IPS-15b (cell line): ENCODE data around the gene TSPAN6.

Experiments used
- H3K27me3 ChIP-seq: one replicate; pipeline ENCODE4 v1.6.1; 2013; ENCODE audit warnings: low read length; ENCODE audit not compliant: control insufficient read depth, insufficient read depth
- H3K36me3 ChIP-seq: one replicate; pipeline ENCODE4 v1.6.1; 2013; ENCODE audit warnings: low read length; ENCODE audit not compliant: control insufficient read depth, insufficient read depth
- H3K4me1 ChIP-seq: one replicate; pipeline ENCODE4 v1.6.1; 2013; ENCODE audit warnings: mild to moderate bottlenecking, low read length; ENCODE audit not compliant: control insufficient read depth, insufficient read depth
- H3K4me3 ChIP-seq: one replicate; pipeline ENCODE4 v1.5.1; 2013; ENCODE audit warnings: low read depth, low read length
- H3K9ac ChIP-seq: one replicate; pipeline ENCODE4 v1.6.1; 2013; ENCODE audit warnings: low read depth, mild to moderate bottlenecking, low read length
- H3K9me3 ChIP-seq: one replicate; pipeline ENCODE4 v1.6.1; 2013; ENCODE audit warnings: mild to moderate bottlenecking, low read length; ENCODE audit not compliant: control insufficient read depth, insufficient read depth

Gene TSPAN6

DNA sequence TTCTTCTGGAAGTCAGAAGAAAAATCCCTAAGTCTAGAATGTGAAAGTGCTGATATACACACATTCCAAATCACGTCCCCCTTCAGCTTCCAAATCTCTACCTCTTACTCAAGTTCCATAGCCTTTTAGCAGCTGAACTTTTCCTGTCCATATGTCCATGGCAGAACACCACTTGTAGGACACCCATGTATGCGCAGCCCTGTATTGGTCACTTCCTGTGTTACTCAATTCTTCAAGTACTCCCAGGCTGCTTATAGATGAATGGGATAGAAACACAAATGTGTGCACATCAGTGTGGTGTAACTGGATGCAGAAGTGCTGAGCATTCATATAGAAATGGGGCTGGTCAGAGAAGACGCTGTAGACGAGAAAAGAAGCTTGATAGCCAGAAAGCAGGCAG lies 26.2 kb upstream of the TSPAN6 start:
- H3K36me3 ChIP-seq = no peaks in the 10 kb centered on the region
- no peaks in the 10 kb centered on the region for H3K4me1 ChIP-seq
- H3K27me3 ChIP-seq = no peaks in the 10 kb centered on the region
- H3K9ac ChIP-seq = no peak overlapping the region
- no peaks in the 10 kb centered on the region for H3K9me3 ChIP-seq
- H3K4me3 ChIP-seq = no peak overlapping the region

DNA sequence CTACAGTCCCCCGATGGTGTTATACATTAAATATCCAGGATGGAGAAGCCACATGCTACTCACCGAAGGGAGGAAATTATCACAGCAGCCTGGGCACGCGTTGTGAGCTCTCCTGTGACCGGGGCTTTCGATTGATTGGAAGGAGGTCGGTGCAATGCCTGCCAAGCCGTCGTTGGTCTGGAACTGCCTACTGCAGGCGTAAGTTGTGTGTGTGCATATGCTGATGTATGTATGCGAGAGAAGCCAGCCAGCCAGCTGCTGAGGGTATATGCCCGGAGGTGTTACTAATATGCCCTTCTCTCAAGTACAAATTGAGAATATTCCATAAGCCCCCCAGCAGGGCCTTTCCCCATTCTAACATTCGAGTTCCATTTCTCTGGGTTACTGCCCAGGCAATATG lies 25.6 kb upstream of the TSPAN6 start:
- H3K4me3 ChIP-seq = no peak overlapping the region
- H3K4me1 ChIP-seq = no peaks in the 10 kb centered on the region
- no peaks in the 10 kb centered on the region for H3K36me3 ChIP-seq
- H3K9ac ChIP-seq = no peak overlapping the region
- H3K9me3 ChIP-seq = no peaks in the 10 kb centered on the region
- H3K27me3 ChIP-seq = no peaks in the 10 kb centered on the region

DNA sequence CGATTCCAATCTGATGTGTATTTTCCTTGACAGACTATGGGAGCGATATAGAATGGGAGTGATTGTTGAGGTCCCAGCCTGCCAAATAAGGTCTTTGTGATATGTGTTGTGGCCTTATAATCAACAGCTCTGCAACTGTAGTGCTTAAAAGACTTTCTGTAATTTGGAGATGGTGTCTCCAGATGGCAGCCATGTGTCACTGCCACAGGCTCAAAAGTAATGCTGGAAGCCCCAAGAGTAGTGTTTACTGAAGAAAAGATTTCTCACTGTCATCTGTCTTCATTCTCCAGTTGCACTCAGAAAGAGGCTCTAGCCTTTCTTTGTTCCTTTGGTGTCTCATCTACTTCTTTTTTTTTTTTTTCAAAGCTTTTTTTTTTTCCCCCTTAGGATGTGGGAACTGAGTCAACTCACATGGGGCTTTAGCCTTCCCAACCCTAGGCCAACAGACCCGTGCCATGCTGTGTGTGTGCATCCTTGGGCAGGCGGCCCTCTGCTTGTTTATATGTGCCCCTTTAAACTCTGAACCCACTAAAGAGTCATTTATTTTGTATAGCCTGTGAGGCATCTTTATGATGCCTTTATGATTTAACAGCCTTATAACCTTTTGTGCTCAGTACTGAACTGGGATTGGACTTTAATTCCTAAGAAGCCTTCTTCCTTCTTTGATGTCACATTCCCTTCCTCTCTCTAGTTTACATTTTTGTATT lies 23.0 kb upstream of the TSPAN6 start:
- H3K4me3 ChIP-seq = no peak overlapping the region
- no peaks in the 10 kb centered on the region for H3K9me3 ChIP-seq
- H3K9ac ChIP-seq = no peak overlapping the region
- H3K36me3 ChIP-seq = no peaks in the 10 kb centered on the region
- no peaks in the 10 kb centered on the region for H3K27me3 ChIP-seq
- H3K4me1 ChIP-seq = no peaks in the 10 kb centered on the region

DNA sequence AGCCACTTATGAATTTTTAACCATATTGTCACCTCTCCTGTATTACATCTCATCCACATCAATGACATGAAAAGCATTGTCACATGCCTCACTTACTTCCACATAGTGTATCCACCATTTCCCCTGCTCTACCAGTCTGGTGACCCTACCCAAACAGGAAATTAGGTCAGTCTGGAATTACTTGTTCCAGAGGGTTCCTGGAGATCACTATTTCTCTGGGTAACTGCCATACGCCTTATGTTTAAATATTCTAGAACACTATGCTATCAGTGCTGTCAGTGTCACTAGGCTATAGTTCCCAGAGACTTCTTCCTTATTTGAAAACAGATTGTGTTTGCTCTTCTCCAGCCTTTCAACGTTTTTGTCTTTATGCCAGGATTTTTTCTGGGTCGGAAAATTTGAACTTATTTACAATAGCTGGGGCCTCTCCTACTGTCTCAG lies 22.4 kb upstream of the TSPAN6 start:
- Histone ChIP-seq H3K9me3 (no peaks in the 10 kb centered on the region), H3K4me3 (no peak overlapping the region), H3K4me1 (peaks cover 2% of the 10 kb centered on the region), H3K36me3 (no peaks in the 10 kb centered on the region), H3K27me3 (no peaks in the 10 kb centered on the region), H3K9ac (no peak overlapping the region)

DNA sequence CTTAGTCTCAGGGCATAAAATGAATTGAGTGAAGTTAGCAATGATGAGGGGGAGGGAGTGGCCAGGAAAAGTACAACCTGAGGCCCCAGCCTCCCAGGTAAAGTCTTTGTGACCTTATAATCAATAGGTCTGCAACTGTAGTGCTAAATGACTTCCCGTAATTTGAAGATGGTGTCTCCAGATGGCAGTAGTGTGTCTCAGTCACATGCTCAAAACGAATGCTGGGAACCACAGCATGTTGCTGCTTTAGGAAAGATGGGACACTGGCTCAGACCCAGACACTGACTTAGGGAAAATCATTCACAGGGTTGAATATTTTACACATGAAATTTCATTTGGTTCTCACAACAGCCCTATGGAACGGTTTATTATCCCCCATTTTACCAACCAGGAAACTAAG lies 17.7 kb upstream of the TSPAN6 start:
- no peaks in the 10 kb centered on the region for H3K36me3 ChIP-seq
- H3K9ac ChIP-seq = no peak overlapping the region
- H3K27me3 ChIP-seq = no peaks in the 10 kb centered on the region
- peaks cover 10% of the 10 kb centered on the region for H3K4me1 ChIP-seq
- H3K9me3 ChIP-seq = no peaks in the 10 kb centered on the region
- H3K4me3 ChIP-seq = no peak overlapping the region

DNA sequence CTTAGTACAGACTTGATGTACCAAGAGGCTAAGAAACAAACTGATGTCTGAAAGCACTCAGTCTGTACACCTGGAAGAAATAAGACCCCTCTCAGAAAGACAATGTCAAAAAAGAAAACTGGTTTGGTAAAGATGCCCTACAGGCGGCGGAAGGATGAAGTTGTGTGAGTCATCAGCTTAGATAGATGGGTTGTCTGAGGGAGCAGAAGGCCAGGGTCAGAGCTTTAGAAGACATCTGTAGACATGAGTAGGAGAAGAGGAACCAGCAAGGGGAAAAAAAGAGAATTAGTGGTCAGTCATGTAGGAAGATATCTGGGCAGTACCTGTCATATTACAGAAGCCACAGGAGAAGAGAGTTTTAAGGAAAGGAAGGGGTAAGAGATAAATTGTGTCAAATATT lies 15.7 kb upstream of the TSPAN6 start:
- no peaks in the 10 kb centered on the region for H3K9me3 ChIP-seq
- H3K36me3 ChIP-seq = no peaks in the 10 kb centered on the region
- no peak overlapping the region for H3K9ac ChIP-seq
- no peaks in the 10 kb centered on the region for H3K27me3 ChIP-seq
- H3K4me1 ChIP-seq = peaks cover 10% of the 10 kb centered on the region
- no peak overlapping the region for H3K4me3 ChIP-seq

DNA sequence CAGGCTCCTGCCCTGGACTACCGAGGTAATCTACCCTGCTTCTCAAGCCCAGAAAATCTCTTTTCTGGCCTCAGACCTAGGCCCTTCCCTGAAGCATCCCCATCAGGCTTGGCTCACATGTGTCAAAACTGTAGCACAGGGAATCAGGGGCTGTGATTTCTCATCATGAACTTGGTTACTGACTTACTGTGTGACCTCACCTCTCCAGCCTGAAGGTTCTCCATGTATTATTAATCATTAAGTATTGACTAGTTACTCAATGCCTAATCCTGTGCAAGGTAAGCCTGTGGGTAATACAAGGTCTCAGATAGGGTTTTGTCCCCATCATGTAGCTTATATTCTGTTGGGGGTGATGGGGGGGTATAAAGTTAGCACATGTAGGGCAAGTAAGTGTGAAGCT lies 14.2 kb upstream of the TSPAN6 start:
- Histone ChIP-seq H3K9ac (no peak overlapping the region), H3K9me3 (no peaks in the 10 kb centered on the region), H3K4me1 (peaks cover 12% of the 10 kb centered on the region), H3K36me3 (no peaks in the 10 kb centered on the region), H3K4me3 (no peak overlapping the region), H3K27me3 (no peaks in the 10 kb centered on the region)

DNA sequence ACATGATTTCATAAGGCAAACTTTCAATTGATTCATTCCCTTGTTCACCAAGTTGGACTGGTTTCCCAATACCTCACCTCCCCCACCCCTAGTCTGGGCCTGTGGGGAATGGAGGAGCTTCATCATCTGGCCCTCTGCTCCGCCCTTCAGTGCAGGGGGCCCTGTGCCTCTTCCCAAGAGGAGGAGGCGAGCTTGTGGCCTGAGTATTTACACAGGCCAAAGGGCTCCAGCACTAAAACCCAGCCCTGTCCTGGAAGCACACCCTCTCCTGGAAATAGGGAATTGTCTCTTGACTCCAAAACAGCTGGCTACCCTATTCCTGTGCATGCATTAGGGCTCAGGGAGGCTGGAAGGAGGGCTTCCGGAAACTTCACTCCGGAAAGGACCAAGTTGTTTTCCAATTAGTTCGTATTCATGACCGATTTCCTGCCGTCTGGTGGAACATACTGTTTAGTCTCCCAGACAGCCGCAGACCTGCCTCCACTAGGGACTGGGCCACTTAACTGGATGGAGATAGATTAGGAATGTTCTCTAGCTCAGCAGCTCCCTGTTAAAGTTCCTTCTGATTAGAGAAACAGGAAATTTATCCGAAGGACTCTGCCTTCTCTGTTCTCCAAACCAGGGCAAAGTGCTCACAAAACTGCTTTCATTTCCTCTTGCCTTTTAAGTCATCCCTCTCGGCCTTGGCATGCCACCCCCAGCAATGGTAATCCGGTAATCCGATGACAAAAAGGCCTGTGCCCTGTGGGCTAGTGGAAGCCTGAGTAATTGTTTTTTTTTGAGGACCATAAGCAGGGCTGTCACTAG lies 13.1 kb upstream of the TSPAN6 start:
- Histone ChIP-seq H3K4me1 (peaks cover 12% of the 10 kb centered on the region), H3K27me3 (no peaks in the 10 kb centered on the region), H3K36me3 (no peaks in the 10 kb centered on the region), H3K9ac (no peak overlapping the region), H3K9me3 (no peaks in the 10 kb centered on the region), H3K4me3 (no peak overlapping the region)

DNA sequence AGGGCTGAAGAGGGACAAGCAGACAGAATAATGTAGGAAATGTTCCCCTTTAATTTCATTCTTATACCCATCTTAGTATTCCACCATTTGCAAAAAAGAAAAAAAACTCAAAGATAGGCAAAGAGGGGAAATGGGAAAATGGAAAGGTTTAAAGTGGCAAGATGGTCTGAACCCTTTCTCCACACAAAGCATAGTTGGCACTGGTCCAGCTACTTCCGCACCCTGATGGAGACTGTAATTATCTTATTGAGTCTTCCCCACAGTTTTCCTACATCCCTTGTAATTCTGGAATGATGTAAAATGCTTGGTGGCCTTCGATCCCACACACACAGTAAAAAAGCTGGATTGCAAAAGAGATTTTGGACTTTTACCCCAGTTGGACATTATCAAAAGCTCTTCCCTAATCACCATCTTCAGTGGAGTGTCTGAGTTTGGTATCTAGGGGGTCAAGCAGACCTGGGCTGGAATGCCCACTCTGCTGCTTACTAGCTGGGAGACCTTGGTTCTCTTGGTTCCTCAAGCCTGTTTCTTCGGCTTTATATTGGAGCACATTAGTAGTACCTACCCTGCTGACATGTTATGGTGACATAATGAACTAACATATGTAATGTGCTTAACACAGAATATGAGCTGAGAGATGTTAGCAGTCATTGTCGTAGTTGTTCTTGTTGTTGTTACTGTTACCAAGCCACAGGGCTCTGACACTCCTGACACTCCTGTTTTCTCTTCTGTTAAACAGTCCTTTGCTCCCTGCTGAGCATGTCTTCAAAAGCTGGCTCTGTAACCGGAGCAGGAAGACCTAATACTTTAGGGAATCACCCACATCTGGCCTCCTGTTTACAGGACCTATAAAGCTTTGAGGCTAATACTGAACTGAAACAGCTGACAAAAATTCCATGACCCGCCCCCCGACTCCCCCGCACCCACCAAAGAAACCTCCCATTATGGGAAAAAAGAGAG lies 12.1 kb upstream of the TSPAN6 start:
- Histone ChIP-seq H3K9me3 (no peaks in the 10 kb centered on the region), H3K27me3 (no peaks in the 10 kb centered on the region), H3K4me3 (no peak overlapping the region), H3K4me1 (peaks cover 10% of the 10 kb centered on the region), H3K9ac (no peak overlapping the region), H3K36me3 (no peaks in the 10 kb centered on the region)

DNA sequence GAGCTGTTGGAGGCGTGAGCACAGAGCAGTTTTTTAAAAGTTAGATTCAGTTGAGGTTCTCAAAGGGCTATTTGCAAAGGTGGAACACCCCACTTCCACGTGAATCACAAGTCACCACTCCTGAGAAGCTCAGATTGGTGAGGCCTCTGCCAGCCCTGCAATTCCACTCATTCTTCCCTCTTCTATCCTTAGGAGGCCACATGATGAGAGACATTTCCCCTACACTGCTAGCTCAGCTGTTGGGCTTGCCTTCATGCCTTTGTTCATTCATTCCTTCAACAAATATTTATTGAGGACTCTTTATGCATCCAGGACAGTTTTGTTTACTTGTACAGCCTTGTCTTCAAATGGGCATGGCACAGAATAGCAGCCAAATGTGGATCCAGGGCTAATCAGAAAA lies 11.1 kb upstream of the TSPAN6 start:
- H3K9me3 ChIP-seq = no peaks in the 10 kb centered on the region
- H3K4me1 ChIP-seq = peaks cover 10% of the 10 kb centered on the region
- H3K4me3 ChIP-seq = no peak overlapping the region
- H3K9ac ChIP-seq = no peak overlapping the region
- no peaks in the 10 kb centered on the region for H3K27me3 ChIP-seq
- H3K36me3 ChIP-seq = no peaks in the 10 kb centered on the region

DNA sequence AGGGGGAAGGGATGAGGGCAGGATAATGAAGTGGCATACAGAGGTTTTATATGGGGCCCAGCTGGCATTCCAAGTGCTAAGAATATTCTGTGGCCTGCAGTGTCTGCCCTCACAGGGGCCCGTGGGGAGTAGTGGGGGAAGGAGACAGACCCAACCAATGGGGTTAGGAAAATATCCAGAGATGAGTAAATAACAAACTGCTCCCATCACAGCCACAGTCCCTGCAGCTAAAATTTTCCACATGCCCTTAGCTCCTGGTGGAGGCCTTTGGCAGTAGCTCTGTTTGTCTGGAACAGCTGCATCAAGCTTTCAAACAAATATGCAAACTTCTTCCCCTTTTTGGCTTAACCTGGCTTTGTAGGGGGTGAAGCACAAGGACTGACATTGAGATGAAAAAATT lies 10.5 kb upstream of the TSPAN6 start:
- Histone ChIP-seq H3K27me3 (no peaks in the 10 kb centered on the region), H3K9ac (no peak overlapping the region)

More for the DNA sequence above, 10.5 kb upstream of the TSPAN6 start:
- Histone ChIP-seq H3K4me3 (no peak overlapping the region), H3K9me3 (no peaks in the 10 kb centered on the region), H3K36me3 (no peaks in the 10 kb centered on the region), H3K4me1 (peaks cover 15% of the 10 kb centered on the region)
